IPS-11a (cell line): ENCODE measurements around the gene INPP4B.

ENCODE experiments used
- H3K4me3 ChIP-seq: one replicate; pipeline ENCODE4 v1.5.1; 2013; ENCODE audit warnings: low read depth, low read length, control low read depth

INPP4B gene

GRCh38 chr4:142045996-142046395 lies 800.1 kb downstream of the INPP4B start:
- H3K4me3 ChIP-seq = no peak overlapping the region

GRCh38 chr4:142044271-142044670 lies 801.8 kb downstream of the INPP4B start:
- no peak overlapping the region for H3K4me3 ChIP-seq

DNA sequence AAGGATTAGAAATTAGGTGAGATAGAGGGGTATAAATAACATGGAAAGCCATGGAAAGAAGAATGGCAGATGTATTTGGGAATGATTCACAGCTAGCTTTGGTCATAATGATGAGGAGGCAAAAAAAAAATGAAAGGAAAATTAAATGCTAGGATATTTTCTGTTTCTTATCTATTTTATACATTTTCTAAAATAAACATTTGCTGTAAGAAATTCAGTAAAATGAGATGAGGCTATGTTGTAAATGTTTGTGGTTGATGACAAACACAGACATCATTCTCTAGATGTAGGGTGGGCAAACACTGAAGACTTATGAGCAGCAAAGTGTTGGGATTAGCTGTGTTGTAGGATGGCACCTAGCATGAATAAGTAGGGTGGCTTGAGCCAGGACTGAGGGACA lies 802.6 kb downstream of the INPP4B start:
- no peak overlapping the region for H3K4me3 ChIP-seq

DNA sequence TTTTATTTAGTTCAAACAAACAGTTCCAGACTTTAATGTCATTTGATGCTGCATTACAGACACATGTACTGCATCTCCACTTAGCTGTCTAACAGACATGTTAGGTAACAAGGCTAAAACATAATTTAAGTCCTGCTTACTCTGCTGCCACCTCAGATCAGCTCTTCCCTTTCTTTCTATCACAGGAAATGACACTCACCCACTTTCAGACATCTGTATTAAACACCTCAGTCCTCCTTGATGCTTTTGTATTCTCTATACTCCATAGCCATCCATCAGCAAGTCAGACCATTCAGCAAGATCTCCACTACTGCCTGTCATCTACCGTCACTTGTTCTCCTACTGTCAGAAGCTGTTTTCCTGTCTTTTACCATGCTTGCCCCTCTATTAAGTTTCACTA lies 804.3 kb downstream of the INPP4B start:
- no peak overlapping the region for H3K4me3 ChIP-seq

- H3K4me3 ChIP-seq = no peak overlapping the region
Measured at GRCh38 chr4:142040043-142040442, 806.1 kb downstream of the INPP4B start.

DNA sequence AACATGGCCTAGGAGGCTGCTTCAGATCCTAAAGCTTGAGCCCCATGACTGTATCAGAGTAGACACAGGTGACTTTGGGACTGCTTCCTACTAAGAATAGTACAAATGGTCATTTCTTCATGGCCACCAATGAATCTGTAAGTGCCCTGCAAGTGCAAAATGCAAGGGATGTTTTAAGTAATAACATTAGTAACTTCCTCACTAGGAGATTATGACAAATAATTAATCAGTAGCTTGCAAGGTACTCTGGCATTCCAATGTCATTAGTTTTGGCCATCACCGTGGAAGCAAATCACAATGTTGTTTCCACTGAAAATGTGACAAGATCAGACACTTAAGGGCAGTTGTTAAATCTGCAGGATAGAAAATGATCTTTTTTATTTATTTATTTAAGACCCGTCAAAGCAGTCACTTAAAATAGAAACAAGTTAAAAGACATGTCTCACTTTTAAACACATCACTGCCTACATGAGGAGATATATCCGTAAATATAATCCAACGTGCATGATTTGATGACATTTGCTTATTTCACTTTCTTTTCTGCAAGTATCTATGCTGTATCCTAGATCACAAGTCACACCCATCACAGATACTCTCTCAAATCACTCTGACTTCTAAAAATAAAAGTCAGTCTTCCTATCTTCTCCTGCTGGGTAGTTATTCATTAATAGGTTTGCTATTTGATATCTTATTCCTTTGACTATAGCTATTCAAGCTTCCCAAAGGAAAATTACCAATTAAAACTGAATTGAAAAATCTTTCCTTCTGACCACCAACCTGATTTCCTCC lies 809.1 kb downstream of the INPP4B start:
- no peak overlapping the region for H3K4me3 ChIP-seq

GRCh38 chr4:142035566-142035965 lies 810.5 kb downstream of the INPP4B start:
- no peak overlapping the region for H3K4me3 ChIP-seq

DNA sequence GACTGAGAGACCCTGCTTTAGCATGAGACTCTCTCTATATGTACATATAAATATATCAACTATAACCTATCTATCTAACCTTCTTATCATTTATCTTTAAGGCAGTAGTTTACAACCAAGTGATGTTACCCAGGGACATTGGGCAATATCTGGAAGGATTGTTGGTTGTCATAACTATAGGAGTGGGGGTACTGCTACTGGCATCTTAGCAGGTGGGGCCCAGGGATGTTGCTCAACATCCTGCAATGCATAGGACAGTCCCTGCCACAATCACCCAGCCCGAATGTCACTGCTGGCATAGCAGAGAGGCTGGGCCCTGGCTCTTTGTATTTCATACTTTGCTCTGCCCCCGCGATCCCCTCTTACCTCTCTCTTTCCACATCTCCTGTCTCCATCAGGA lies 812.0 kb downstream of the INPP4B start:
- H3K4me3 ChIP-seq = no peak overlapping the region

DNA sequence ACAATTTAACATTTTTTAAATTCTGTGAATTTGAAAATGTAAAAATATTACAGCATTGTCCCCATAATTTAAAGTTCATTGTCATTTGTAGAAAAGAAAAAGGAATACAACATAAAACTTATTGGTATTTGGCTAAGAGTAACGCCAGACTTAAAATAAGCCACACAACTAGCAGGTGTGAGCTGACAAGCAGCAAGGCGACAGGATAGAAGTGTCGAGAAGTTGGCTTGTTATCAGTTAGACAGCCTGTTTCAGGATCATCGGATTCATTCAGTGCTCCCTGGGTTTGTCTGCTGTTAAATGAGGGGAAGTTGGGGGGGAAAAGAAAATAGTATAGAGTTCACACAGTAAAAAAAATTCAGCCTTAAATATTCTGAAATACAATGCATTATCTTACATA lies 816.1 kb downstream of the INPP4B start:
- H3K4me3 ChIP-seq = no peak overlapping the region

GRCh38 chr4:142021761-142022160 lies 824.3 kb downstream of the INPP4B start:
- H3K4me3 ChIP-seq = no peak overlapping the region

DNA sequence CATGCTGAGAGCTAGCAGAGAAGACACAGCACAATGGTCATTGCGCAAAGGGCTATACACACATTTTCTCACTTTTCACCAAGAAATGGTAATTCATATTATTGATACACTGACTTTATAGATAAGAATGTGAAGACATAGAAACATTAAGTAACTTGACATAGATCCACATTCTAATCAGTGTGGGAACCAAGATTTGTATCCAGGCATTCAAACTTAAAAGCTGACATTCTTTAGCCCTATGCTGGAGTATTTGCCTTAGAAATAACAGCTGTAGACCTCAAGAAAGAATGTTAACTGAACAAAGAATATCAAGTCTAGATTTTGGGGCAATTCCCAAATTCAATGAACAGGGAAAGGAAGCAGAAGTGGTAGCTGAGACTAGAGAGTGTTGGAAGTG lies 824.9 kb downstream of the INPP4B start:
- H3K4me3 ChIP-seq = no peak overlapping the region

GRCh38 chr4:142016031-142016430 lies 830.1 kb downstream of the INPP4B start:
- no peak overlapping the region for H3K4me3 ChIP-seq

GRCh38 chr4:142009751-142010150 lies 836.4 kb downstream of the INPP4B start:
- no peak overlapping the region for H3K4me3 ChIP-seq

DNA sequence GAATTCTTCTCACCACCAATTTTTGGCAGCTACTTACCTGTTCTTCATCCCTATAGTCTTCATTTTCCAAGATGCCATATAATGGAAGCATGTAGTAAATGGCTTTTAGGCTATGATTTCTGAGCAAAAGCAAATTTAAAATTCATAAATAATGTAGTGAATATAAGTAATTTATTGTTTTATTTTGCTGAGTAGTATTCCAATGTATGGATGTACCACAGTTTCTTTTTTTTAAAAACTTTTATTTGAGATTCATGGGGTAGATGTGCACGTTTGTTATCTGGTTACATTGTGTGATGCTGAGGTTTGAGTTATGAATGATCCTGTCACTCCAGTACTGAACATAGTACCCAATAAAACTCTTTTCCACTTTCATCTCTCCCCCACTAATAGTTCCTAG lies 840.6 kb downstream of the INPP4B start:
- no peak overlapping the region for H3K4me3 ChIP-seq

GRCh38 chr4:141999446-142000143 lies 846.5 kb downstream of the INPP4B start:
- no peak overlapping the region for H3K4me3 ChIP-seq

DNA sequence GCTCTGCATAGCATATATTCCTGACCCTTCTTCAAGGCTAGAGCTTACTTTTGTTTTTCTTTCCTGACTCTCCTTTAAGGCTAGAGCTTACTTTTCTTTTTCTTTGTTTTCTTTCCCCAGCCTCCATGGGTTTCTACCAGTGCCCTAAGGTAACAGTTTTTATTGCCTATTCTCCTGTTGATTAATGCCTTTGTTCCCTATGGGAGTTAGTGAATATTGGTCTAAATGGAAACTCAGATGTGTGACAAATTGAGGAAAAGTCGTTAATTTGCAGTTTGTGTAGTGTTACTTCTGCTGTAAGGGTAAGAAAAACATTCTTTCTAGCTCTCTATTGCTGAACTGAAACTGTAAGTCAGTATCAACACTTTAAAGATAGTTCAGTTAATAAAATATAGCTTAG lies 851.0 kb downstream of the INPP4B start:
- H3K4me3 ChIP-seq = no peak overlapping the region

- H3K4me3 ChIP-seq = no peak overlapping the region
Measured at GRCh38 chr4:141977433-141977832, 868.7 kb downstream of the INPP4B start.
